Keratinocyte (primary cell): ENCODE results near the gene SDC3. TPM values are rescaled to one million over a fixed set of nuclear protein-coding genes. Genes with fewer than 3 reads are reported as not detected.

Experiments used
- DNase-seq: peaks from one replicate; pipeline ENCODE4 v3.0.0-alpha.2; 2011; ENCODE audit warnings: low read depth, missing footprints, low spot score
- FAIRE-seq: peaks from 2 replicates; lab custom pipeline; 2011; peaks lifted over from hg19 to GRCh38; lab: Jason Lieb, UNC
- H2AFZ ChIP-seq: 2 replicates; pipeline ENCODE4 v1.6.0; 2012; ENCODE audit warnings: low read length, control low read depth, inconsistent platforms; ENCODE audit not compliant: control insufficient read depth
- H3K27ac ChIP-seq: 2 replicates; pipeline ENCODE4 v1.5.1; 2011; ENCODE audit warnings: low read length; ENCODE audit not compliant: control insufficient read depth, insufficient read depth
- H3K27me3 ChIP-seq: 3 replicates; pipeline ENCODE4 v1.6.0; 2011; ENCODE audit warnings: low read length; ENCODE audit not compliant: control insufficient read depth, insufficient read depth; ENCODE audit errors: extremely low read depth
- H3K36me3 ChIP-seq, 2 experiments: 2 replicates in 1 of 2; 3 replicates in 1 of 2; pipeline ENCODE4 v1.5.1; 2011; ENCODE audit warnings: low read length in 2 of 2, mild to moderate bottlenecking in 1 of 2; ENCODE audit not compliant: control insufficient read depth in 2 of 2, insufficient read depth in 2 of 2; ENCODE audit errors: extremely low read depth in 1 of 2
- H3K4me1 ChIP-seq: 3 replicates; pipeline ENCODE4 v1.5.1; 2011; ENCODE audit warnings: low read length; ENCODE audit not compliant: control insufficient read depth, insufficient read depth; ENCODE audit errors: extremely low read depth
- H3K4me2 ChIP-seq: 3 replicates; pipeline ENCODE4 v1.6.0; 2011; ENCODE audit warnings: low read depth, low read length; ENCODE audit not compliant: control insufficient read depth, insufficient read depth; ENCODE audit errors: extremely low read depth
- H3K4me3 ChIP-seq, 3 experiments: fragments of 200-600 bp in 1 of 3; sonication (generic) in 1 of 3; 2 replicates in 2 of 3; 3 replicates in 1 of 3; pipeline ENCODE4 v1.5.1; 2011 to 2016; ENCODE audit warnings: low read length in 3 of 3, mild to moderate bottlenecking in 3 of 3, control low read depth in 2 of 3, inconsistent platforms in 1 of 3, low read depth in 1 of 3, mixed read lengths in 1 of 3, mixed run types in 1 of 3, moderate library complexity in 1 of 3; ENCODE audit not compliant: control insufficient read depth in 2 of 3, insufficient read depth in 2 of 3; ENCODE audit errors: extremely low read depth in 1 of 3
- H3K79me2 ChIP-seq: 2 replicates; pipeline ENCODE4 v1.6.0; 2012; ENCODE audit warnings: low read length; ENCODE audit not compliant: control insufficient read depth, insufficient read depth
- H3K9ac ChIP-seq: 3 replicates; pipeline ENCODE4 v1.6.0; 2011; ENCODE audit warnings: low read length; ENCODE audit not compliant: control insufficient read depth, insufficient read depth; ENCODE audit errors: extremely low read depth
- H3K9me1 ChIP-seq: 3 replicates; pipeline ENCODE4 v1.6.0; 2011; ENCODE audit warnings: low read length; ENCODE audit not compliant: control insufficient read depth, insufficient read depth; ENCODE audit errors: extremely low read depth
- H3K9me3 ChIP-seq: 2 replicates; pipeline ENCODE4 v1.5.1; 2012; ENCODE audit warnings: low read depth, low read length; ENCODE audit not compliant: control insufficient read depth
- H4K20me1 ChIP-seq: 3 replicates; pipeline ENCODE4 v1.6.0; 2011; ENCODE audit warnings: low read length; ENCODE audit not compliant: control insufficient read depth, insufficient read depth; ENCODE audit errors: extremely low read depth
- CTCF ChIP-seq, 3 experiments: IDR thresholded peaks in 1 of 3; conservative IDR thresholded peaks in 1 of 3; optimal IDR thresholded peaks in 1 of 3; 2 replicates in 2 of 3; 3 replicates in 1 of 3; pipeline versions ENCODE3 to v1.5.1; 2011; ENCODE audit warnings: low read length in 3 of 3, mild to moderate bottlenecking in 3 of 3, moderate library complexity in 2 of 3, control low read depth in 1 of 3, inconsistent platforms in 1 of 3; ENCODE audit not compliant: insufficient read depth in 2 of 3; ENCODE audit errors: extremely low read depth in 1 of 3
- EZH2 ChIP-seq: IDR thresholded peaks from one replicate; pipeline ENCODE4 v1.6.1; 2012; ENCODE audit warnings: inconsistent platforms, mild to moderate bottlenecking, low read length, moderate library complexity
- dilution Hi-C: fragments of 300-500 bp; cut with MboI; formaldehyde crosslinking; loops from one replicate; pipeline ENCODE4 v1.7.0; 2020; ENCODE audit warnings: low sequenced_read_pairs; ENCODE audit not compliant: extremely low pct_ligation_motif_present
- polyA plus RNA-seq, 5 experiments: library from polyadenylated mRNA; depleted of rRNA in 3 of 5; stranded (reverse) in 3 of 5; stranded (forward) in 1 of 5; unstranded in 1 of 5; fragments of >200 nt; gene quantifications; 1 replicate in 1 of 5; 2 replicates in 3 of 5; 3 replicates in 1 of 5; pipeline versions ENCODE4 v1.2.1 to v1.2.3, GENCODE V29; 2011 to 2012; ENCODE audit warnings: missing spikeins in 2 of 5, low read depth in 1 of 5, low replicate concordance in 1 of 5

The SDC3 gene
- polyA plus RNA-seq, 1 donor (not counting 4 experiments of a cell fraction or from before 2014, with no cell fraction given): 8.8 TPM

GRCh38 chr1:30864681-30865080 is 43.9 kb downstream of the SDC3 start:
- Histone ChIP-seq H3K4me3 (no peak overlapping the region), H3K79me2 (no peaks in the 10 kb centered on the region), H3K36me3 (no peaks in the 10 kb centered on the region), H4K20me1 (no peaks in the 10 kb centered on the region), H3K9me1 (no peaks in the 10 kb centered on the region), H3K27ac (no peak overlapping the region), H3K4me1 (no peaks in the 10 kb centered on the region), H3K9ac (no peak overlapping the region), H3K4me2 (no peak overlapping the region), H3K27me3 (no peaks in the 10 kb centered on the region), H3K9me3 (no peaks in the 10 kb centered on the region), H2AFZ (no peak overlapping the region)
- TF ChIP-seq EZH2: no peak
- dilution Hi-C loops: no loop called here
- DNase-seq (no peak), FAIRE-seq (no peak)

GRCh38 chr1:30863858-30864604 is 44.5 kb downstream of the SDC3 start:
- DNase-seq: no peak
- Histone ChIP-seq H3K27me3 (no peaks in the 10 kb centered on the region), H3K9me3 (no peaks in the 10 kb centered on the region), H3K27ac (no peak overlapping the region), H3K4me2 (no peak overlapping the region), H3K4me3 (no peak overlapping the region), H3K36me3 (no peaks in the 10 kb centered on the region), H4K20me1 (no peaks in the 10 kb centered on the region), H3K79me2 (no peaks in the 10 kb centered on the region), H3K9me1 (no peaks in the 10 kb centered on the region), H3K9ac (no peak overlapping the region), H2AFZ (no peak overlapping the region), H3K4me1 (no peaks in the 10 kb centered on the region)
- no peak for FAIRE-seq
- dilution Hi-C loops: no loop called here
- TF ChIP-seq CTCF (optimal IDR thresholded peaks at IDR 0.05 in 1 of 3, IDR thresholded peaks at IDR 0.05 in 1 of 3, conservative IDR thresholded peaks at IDR 0.05 in 1 of 3; ENCODE audit: extremely low read depth in 1 of 3, insufficient read depth in 2 of 3, low read length in 3 of 3) (no peak), EZH2 (no peak)

DNA sequence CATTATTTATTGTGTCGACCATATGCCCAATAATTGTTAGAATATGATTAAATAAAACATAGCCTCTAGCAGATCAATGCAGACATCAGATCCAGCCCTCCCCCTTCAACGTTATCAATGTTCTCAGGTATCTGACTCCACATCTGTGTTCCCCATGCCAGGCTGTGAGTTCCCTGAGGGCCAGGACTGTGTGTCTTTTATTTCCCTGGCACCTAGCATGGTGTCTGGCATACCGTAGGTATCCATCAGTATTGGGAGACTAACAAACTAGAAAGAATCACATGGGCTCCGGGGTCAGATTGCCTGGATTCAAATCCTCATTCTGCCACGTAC is 48.3 kb downstream of the SDC3 start:
- Histone ChIP-seq H2AFZ (no peak overlapping the region), H3K4me3 (no peak overlapping the region), H3K9me3 (no peaks in the 10 kb centered on the region), H3K36me3 (no peaks in the 10 kb centered on the region), H3K79me2 (no peaks in the 10 kb centered on the region), H3K27me3 (no peaks in the 10 kb centered on the region), H3K9me1 (no peaks in the 10 kb centered on the region), H3K4me2 (no peak overlapping the region), H3K27ac (no peak overlapping the region), H3K4me1 (peaks cover 7% of the 10 kb centered on the region), H4K20me1 (peaks cover 3% of the 10 kb centered on the region), H3K9ac (no peak overlapping the region)
- no peak for FAIRE-seq
- dilution Hi-C loops: no loop called here
- DNase-seq: no peak
- TF ChIP-seq EZH2 (no peak), CTCF (optimal IDR thresholded peaks at IDR 0.05 in 1 of 3, IDR thresholded peaks at IDR 0.05 in 1 of 3, conservative IDR thresholded peaks at IDR 0.05 in 1 of 3; ENCODE audit: extremely low read depth in 1 of 3, insufficient read depth in 2 of 3, low read length in 3 of 3) (no peak)
